Measurements from ENCODE around the gene KRT17. TPM values are rescaled to one million over a fixed set of nuclear protein-coding genes. Genes with fewer than 3 reads are reported as not detected.
"Not testable (repeated sequence)": the region's sequence is repeated elsewhere in the genome, so short reads cannot be mapped to it uniquely, and the experiment has no call there.

Gene KRT17
- total RNA-seq, 4 donors from 2014 or later = 37.6 TPM; not detected in 3

DNA sequence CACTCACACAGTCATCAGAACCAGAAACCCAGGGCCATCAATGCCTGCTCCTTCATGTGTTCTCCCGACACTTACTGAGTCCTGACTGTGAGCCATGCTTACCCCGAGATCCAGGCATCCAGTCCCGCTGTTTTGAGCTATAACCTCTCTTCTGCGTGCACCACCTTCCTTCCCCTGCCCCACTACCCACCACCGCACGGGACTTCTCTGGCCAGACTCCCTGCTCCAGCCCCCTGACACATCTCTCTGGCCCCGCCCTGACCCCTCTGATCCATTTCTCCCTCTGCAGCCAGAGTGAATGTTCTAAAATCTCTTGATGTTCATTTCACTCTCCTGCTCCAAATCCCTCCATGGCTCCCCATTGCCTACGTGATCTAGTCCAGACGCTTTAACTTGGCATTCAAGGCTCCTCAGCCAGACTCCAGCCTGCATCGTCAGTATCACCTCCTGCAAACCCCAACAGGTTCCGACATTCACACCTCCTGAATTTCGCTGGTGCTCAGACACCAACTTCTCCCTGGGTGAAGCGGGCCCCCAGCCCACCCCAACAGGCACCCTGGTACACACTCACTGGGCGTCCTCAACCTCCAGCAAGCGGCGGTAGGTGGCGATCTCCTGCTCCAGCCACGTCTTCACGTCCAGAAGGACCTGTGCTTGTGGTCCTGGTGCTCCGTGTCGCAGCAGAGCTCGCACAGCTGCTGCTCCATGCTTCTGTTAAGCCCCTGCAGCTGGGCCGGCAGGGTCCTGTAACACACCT, 3.1 kb upstream of the KRT17 start:
- Histone ChIP-seq H3K27ac (no peak overlapping the region), H3K4me1 (no peaks in the 10 kb centered on the region), H3K36me3 (no peaks in the 10 kb centered on the region), H3K27me3 (peaks cover 6% of the 10 kb centered on the region), H3K4me3 (no peak overlapping the region), H3K9me3 (no peaks in the 10 kb centered on the region)
- WGBS, 2 donors (ENCODE audit: low coverage in 1 of 2) = 81% methylated on average over 21 of the region's 23 CpGs; no CpG with 5 or more reads in 1 of the 2 donors
- no peak for TF ChIP-seq POLR2A (IDR thresholded peaks at IDR 0.05)
- TF ChIP-seq EP300 (IDR thresholded peaks at IDR 0.05; ENCODE audit: low read depth) = no peak
- TF ChIP-seq, protein P1, sequence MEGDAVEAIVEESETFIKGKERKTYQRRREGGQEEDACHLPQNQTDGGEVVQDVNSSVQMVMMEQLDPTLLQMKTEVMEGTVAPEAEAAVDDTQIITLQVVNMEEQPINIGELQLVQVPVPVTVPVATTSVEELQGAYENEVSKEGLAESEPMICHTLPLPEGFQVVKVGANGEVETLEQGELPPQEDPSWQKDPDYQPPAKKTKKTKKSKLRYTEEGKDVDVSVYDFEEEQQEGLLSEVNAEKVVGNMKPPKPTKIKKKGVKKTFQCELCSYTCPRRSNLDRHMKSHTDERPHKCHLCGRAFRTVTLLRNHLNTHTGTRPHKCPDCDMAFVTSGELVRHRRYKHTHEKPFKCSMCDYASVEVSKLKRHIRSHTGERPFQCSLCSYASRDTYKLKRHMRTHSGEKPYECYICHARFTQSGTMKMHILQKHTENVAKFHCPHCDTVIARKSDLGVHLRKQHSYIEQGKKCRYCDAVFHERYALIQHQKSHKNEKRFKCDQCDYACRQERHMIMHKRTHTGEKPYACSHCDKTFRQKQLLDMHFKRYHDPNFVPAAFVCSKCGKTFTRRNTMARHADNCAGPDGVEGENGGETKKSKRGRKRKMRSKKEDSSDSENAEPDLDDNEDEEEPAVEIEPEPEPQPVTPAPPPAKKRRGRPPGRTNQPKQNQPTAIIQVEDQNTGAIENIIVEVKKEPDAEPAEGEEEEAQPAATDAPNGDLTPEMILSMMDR (IDR thresholded peaks at IDR 0.05) = no peak
- TF ChIP-seq POLR2AphosphoS5 (IDR thresholded peaks at IDR 0.05) = no peak
- in situ Hi-C loops (cut with MboI; ENCODE audit: low pct_ligation_motif_present in 1 of 4, low pct_unique_long_range_greater_than_20kb in 1 of 4, low sequenced_read_pairs in 3 of 4) = loop anchor here in 1 of 4 donors (25.0 kb wide), 1 partner anchor 715 kb away; no protein-coding TSS in a partner anchor
- intact Hi-C loops (cut with DNase I; ENCODE audit: low total_unique reads) = no loop called here
- no peak for DNase-seq

DNA sequence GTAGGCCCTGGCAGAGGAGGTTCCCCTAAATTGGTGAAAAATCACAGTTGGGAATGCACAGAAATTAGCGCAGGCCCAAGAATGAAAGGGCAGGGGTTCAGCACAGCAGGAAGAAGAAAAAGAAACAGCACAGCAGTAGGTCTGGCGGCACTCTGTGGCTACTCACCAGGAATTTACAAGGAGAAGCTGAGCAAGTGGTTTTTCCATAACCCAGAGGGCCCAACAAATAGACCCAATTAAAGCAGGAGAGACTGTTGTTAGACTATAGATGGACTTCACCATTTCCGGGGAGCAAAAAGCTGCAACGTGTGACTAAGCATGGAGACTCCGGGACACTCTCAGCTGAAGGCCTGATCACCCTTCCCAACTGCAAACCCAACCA, 2.5 kb upstream of the KRT17 start:
- H3K4me1 ChIP-seq; H3K27me3 ChIP-seq; H3K4me3 ChIP-seq; intact Hi-C loops (cut with DNase I; ENCODE audit: low total_unique reads); DNase-seq; H3K36me3 ChIP-seq; H3K27ac ChIP-seq; H3K9me3 ChIP-seq: not testable (repeated sequence)
- in situ Hi-C loops (cut with MboI; ENCODE audit: low pct_ligation_motif_present in 1 of 4, low pct_unique_long_range_greater_than_20kb in 1 of 4, low sequenced_read_pairs in 3 of 4) = loop anchor here in 1 of 4 donors (25.0 kb wide), 1 partner anchor 715 kb away; no protein-coding TSS in a partner anchor
- 89 to 93% methylated on average over 2 to 5 of the region's 5 CpGs for WGBS, 2 donors (ENCODE audit: low coverage in 1 of 2)

GRCh38 chr17:41626028-41626913, 1.9 kb upstream of the KRT17 start:
- DNase-seq; H3K4me1 ChIP-seq; H3K36me3 ChIP-seq; H3K27me3 ChIP-seq; H3K9me3 ChIP-seq; H3K27ac ChIP-seq; intact Hi-C loops (cut with DNase I; ENCODE audit: low total_unique reads); H3K4me3 ChIP-seq: not testable (repeated sequence)
- 79 to 83% methylated on average over 1 to 11 of the region's 17 CpGs for WGBS, 2 donors (ENCODE audit: low coverage in 1 of 2)
- in situ Hi-C loops (cut with MboI; ENCODE audit: low pct_ligation_motif_present in 1 of 4, low pct_unique_long_range_greater_than_20kb in 1 of 4, low sequenced_read_pairs in 3 of 4) = loop anchor here in 1 of 4 donors (25.0 kb wide), 1 partner anchor 714 kb away; no protein-coding TSS in a partner anchor

DNA sequence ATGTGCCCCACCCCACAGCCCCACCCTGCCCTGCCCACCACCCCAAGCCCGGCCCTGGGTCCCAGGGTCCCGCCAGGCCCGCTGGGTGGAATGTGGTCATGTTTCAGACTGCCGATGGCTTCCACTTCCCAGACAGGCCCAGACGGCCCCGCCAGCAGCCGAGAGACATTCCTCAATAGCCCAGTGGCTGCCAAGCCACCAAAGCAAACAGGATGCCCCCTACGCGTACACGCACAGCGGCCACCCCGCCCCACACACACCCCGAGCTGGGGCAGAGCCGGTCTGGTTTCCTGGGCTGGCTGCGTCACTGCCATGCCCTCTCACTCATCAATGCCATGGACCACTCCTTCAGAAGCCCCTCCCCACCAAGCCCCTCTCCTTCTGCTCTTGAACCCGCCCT, 1.2 kb upstream of the KRT17 start:
- no peaks in the 10 kb centered on the region for H3K36me3 ChIP-seq
- H3K9me3 ChIP-seq = no peaks in the 10 kb centered on the region
- no peaks in the 10 kb centered on the region for H3K4me1 ChIP-seq
- no peak overlapping the region for H3K4me3 ChIP-seq
- intact Hi-C loops (cut with DNase I; ENCODE audit: low total_unique reads) (no loop called here), in situ Hi-C loops (cut with MboI; ENCODE audit: low pct_ligation_motif_present in 1 of 4, low pct_unique_long_range_greater_than_20kb in 1 of 4, low sequenced_read_pairs in 3 of 4) (loop anchor here in 1 of 4 donors (25.0 kb wide), 1 partner anchor 713 kb away; no protein-coding TSS in a partner anchor)
- TF ChIP-seq, protein P1 (IDR thresholded peaks at IDR 0.05) = no peak
- H3K27ac ChIP-seq = no peak overlapping the region
- DNase-seq = no peak
- 56% methylated on average over 16 of the region's 16 CpGs; no CpG with 5 or more reads in 1 of the 2 donors for WGBS, 2 donors (ENCODE audit: low coverage in 1 of 2)
- H3K27me3 ChIP-seq = peaks cover 6% of the 10 kb centered on the region

DNA sequence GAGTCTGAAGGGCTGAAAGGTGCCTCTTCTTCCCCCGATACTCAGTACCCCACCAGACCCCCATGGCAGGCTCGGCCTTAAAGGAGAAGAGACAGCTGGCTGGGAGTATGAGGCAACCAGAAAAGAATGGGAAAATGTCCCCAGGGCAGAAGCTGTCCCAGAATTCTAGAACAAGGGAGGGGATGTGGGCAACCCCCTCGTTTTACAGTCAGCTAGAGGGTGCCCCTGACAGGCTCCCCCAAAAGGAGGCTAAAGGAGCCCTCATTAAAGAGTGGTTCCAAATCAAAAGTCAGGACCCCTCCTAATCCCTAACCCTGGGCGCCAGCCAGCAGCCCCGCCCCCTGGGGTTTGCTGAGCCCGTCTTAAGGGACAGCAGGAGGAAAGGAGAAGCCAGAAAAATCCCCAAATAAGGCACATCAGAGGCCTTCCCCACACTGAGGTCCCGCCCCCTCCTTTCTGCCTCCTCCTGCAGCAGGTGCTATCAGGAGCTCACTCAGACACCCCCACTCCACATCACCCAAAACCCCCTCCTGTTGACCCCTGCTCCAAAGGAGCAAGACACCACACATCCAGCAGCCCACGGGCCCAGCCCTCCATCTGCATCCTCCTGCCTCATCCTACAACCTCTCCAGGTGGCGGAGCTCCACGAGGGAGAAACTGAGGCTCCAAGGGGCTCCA, 1.1 kb downstream of the KRT17 start:
- in situ Hi-C loops (cut with MboI; ENCODE audit: low pct_ligation_motif_present in 1 of 4, low pct_unique_long_range_greater_than_20kb in 1 of 4, low sequenced_read_pairs in 3 of 4); intact Hi-C loops (cut with DNase I; ENCODE audit: low total_unique reads); H3K36me3 ChIP-seq; H3K27ac ChIP-seq; H3K9me3 ChIP-seq; H3K4me3 ChIP-seq; H3K27me3 ChIP-seq; DNase-seq; H3K4me1 ChIP-seq: not testable (repeated sequence)
- WGBS, 2 donors (ENCODE audit: low coverage in 1 of 2) = 52 to 57% methylated on average over 5 to 10 of the region's 10 CpGs

GRCh38 chr17:41622340-41623183, 1.8 kb downstream of the KRT17 start:
- H3K4me3 ChIP-seq; in situ Hi-C loops (cut with MboI; ENCODE audit: low pct_ligation_motif_present in 1 of 4, low pct_unique_long_range_greater_than_20kb in 1 of 4, low sequenced_read_pairs in 3 of 4); intact Hi-C loops (cut with DNase I; ENCODE audit: low total_unique reads); H3K9me3 ChIP-seq; H3K4me1 ChIP-seq; H3K27me3 ChIP-seq; DNase-seq; H3K27ac ChIP-seq; H3K36me3 ChIP-seq: not testable (repeated sequence)
- whole genome bisulfite sequencing, 2 donors (ENCODE audit: low coverage in 1 of 2) = 73 to 76% methylated on average over 3 to 18 of the region's 19 CpGs
